ENCODE measurements around the gene FBLN2. TPM values are rescaled to one million over a fixed set of nuclear protein-coding genes. Genes with fewer than 3 reads are reported as not detected.

FBLN2 gene
- polyA plus RNA-seq, 3 donors, result 0.08 TPM; not detected in 2

DNA sequence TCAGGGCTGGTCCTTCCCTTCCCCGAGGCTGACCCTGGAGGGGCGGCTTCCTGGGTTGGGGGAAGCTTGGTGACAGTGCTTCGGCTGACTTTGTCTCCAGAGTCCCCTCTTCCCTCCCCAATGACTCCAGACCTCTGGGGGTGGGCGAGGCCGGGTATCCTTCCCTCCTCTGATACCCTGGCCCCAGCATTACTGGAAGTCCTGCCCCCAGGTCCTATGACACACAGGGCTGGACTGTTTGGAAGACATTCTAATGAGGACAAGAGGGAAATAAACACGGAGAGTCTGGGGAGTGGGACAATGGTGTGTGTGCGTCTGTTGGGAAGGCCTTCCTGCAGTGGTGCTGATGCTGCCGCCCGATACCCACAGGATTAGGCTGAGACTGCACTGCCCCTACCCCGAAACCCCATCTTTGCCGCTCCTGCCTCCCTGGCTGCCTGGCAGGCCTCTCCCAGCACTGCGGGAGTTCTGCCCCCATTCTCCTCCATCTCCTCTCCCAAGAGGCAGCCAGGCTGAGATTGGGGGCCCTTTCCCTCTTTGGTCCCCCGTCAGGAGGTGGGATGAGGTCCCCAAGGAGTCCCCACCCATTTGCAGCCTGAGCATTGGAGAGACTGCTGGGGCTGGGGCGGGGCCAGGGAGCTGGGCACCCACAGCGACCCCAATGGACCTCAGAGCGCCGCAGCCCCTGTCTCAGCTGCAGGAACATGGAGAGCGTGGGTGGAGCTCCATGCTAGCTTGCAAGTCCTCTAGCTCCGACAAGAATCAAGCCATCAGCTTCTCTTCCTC, 29.7 kb upstream of the FBLN2 start:
- WGBS (ENCODE audit: insufficient coverage), result 94% methylated on average over 11 of the region's 19 CpGs
- H3K27ac ChIP-seq (ENCODE audit: low read depth in 1 of 2, low read length in 2 of 2), result no peak overlapping the region
- TF ChIP-seq, protein P1, sequence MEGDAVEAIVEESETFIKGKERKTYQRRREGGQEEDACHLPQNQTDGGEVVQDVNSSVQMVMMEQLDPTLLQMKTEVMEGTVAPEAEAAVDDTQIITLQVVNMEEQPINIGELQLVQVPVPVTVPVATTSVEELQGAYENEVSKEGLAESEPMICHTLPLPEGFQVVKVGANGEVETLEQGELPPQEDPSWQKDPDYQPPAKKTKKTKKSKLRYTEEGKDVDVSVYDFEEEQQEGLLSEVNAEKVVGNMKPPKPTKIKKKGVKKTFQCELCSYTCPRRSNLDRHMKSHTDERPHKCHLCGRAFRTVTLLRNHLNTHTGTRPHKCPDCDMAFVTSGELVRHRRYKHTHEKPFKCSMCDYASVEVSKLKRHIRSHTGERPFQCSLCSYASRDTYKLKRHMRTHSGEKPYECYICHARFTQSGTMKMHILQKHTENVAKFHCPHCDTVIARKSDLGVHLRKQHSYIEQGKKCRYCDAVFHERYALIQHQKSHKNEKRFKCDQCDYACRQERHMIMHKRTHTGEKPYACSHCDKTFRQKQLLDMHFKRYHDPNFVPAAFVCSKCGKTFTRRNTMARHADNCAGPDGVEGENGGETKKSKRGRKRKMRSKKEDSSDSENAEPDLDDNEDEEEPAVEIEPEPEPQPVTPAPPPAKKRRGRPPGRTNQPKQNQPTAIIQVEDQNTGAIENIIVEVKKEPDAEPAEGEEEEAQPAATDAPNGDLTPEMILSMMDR (IDR thresholded peaks at IDR 0.05), result no peak
- H3K4me3 ChIP-seq (replicated peaks in 1 of 3; ENCODE audit: low read depth in 2 of 3, low read length in 3 of 3), result no peak overlapping the region
- H3K79me2 ChIP-seq (ENCODE audit: insufficient read depth, low read length), result no peaks in the 10 kb centered on the region
- H3K4me2 ChIP-seq (replicated peaks; ENCODE audit: extremely low read depth, low read length, poor library complexity, severe bottlenecking), result no peak overlapping the region
- Mint-ChIP-seq H3K27me3 (ENCODE audit: low read depth in 3 of 3) (peaks cover 0 to 6% (median 4%) of the 10 kb centered on the region in 3 donors), H3K27ac (no peak overlapping the region), H3K36me3 (no peaks in the 10 kb centered on the region), H3K4me1 (no peaks in the 10 kb centered on the region), H3K4me3 (no peak overlapping the region), H3K9me3 (peaks cover 0 to 6% (median 3%) of the 10 kb centered on the region in 7 donors)
- H3K36me3 ChIP-seq (replicated peaks in 1 of 2; ENCODE audit: control insufficient read depth in 1 of 2, insufficient read depth in 2 of 2, low read length in 2 of 2), result no peaks in the 10 kb centered on the region
- no peak overlapping the region for H2AFZ ChIP-seq (ENCODE audit: insufficient read depth, low read depth, low read length, poor library complexity, severe bottlenecking)
- DNase-seq, result no peak
- H4K20me1 ChIP-seq (ENCODE audit: insufficient read depth, low read length), result no peaks in the 10 kb centered on the region
- H3K9me3 ChIP-seq (replicated peaks in 1 of 2; ENCODE audit: control insufficient read depth in 1 of 2, insufficient read depth in 1 of 2, low read length in 2 of 2), result no peaks in the 10 kb centered on the region
- no peaks in the 10 kb centered on the region for H3K4me1 ChIP-seq (ENCODE audit: control insufficient read depth in 1 of 2, insufficient read depth in 2 of 2, low read length in 2 of 2)
- H3K27me3 ChIP-seq (ENCODE audit: control insufficient read depth in 2 of 2, insufficient read depth in 2 of 2, low read length in 2 of 2), result no peaks in the 10 kb centered on the region
- no peak overlapping the region for H3K9ac ChIP-seq (ENCODE audit: insufficient read depth, low read length, poor library complexity, severe bottlenecking)
- intact Hi-C loops (cut with micrococcal nuclease), result no loop called here

DNA sequence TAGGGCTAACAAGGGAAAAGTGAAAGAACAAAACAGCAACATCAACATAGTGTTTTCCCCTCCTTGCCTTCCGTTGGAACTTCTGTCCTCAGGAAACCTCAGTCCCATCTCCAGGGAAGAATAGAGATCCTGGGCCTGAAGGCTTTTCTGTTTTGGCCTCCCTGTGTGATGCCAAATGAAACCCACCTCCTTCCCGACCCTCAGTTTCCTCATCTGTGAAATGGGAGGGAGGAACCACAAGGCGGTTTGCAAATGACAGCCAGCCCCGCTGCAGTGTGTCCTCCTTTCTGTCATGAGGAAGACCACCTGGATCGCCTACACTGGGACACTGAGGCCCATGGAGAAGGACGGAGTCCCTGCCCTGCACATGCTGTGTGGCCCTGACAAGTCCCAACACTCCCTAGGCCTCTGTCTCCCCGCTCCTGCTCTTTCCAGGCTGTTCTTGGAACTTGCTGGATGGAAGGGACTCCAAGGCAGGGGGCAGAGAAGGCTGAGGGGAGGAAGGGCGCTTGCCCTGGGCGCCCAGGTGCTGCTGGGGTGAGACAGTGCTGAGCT, 28.5 kb upstream of the FBLN2 start:
- H3K4me1 Mint-ChIP-seq, result no peaks in the 10 kb centered on the region
- WGBS (ENCODE audit: insufficient coverage), result 100% methylated on average over 4 of the region's 9 CpGs
- Histone ChIP-seq H3K9me3 (replicated peaks in 1 of 2; ENCODE audit: control insufficient read depth in 1 of 2, insufficient read depth in 1 of 2, low read length in 2 of 2) (no peaks in the 10 kb centered on the region), H3K36me3 (replicated peaks in 1 of 2; ENCODE audit: control insufficient read depth in 1 of 2, insufficient read depth in 2 of 2, low read length in 2 of 2) (no peaks in the 10 kb centered on the region), H2AFZ (ENCODE audit: insufficient read depth, low read depth, low read length, poor library complexity, severe bottlenecking) (no peak overlapping the region), H3K27me3 (ENCODE audit: control insufficient read depth in 2 of 2, insufficient read depth in 2 of 2, low read length in 2 of 2) (no peaks in the 10 kb centered on the region), H3K27ac (ENCODE audit: low read depth in 1 of 2, low read length in 2 of 2) (no peak overlapping the region), H3K4me3 (replicated peaks in 1 of 3; ENCODE audit: low read depth in 2 of 3, low read length in 3 of 3) (no peak overlapping the region), H3K4me1 (ENCODE audit: control insufficient read depth in 1 of 2, insufficient read depth in 2 of 2, low read length in 2 of 2) (no peaks in the 10 kb centered on the region), H3K79me2 (ENCODE audit: insufficient read depth, low read length) (no peaks in the 10 kb centered on the region), H4K20me1 (ENCODE audit: insufficient read depth, low read length) (no peaks in the 10 kb centered on the region), H3K4me2 (replicated peaks; ENCODE audit: extremely low read depth, low read length, poor library complexity, severe bottlenecking) (no peak overlapping the region), H3K9ac (ENCODE audit: insufficient read depth, low read length, poor library complexity, severe bottlenecking) (no peak overlapping the region)
- H3K4me3 Mint-ChIP-seq, result no peak overlapping the region
- peaks cover 0 to 6% (median 4%) of the 10 kb centered on the region in 3 donors for H3K27me3 Mint-ChIP-seq (ENCODE audit: low read depth in 3 of 3)
- TF ChIP-seq, protein P1 (IDR thresholded peaks at IDR 0.05), result no peak
- peaks cover 0 to 6% (median 3%) of the 10 kb centered on the region in 7 donors for H3K9me3 Mint-ChIP-seq
- H3K36me3 Mint-ChIP-seq, result no peaks in the 10 kb centered on the region
- no peak overlapping the region for H3K27ac Mint-ChIP-seq
- no peak for DNase-seq
- intact Hi-C loops (cut with micrococcal nuclease), result no loop called here

Data from CD14-positive monocyte (primary cell).